ENCODE measurements around the gene DND1.
"Not testable (repeated sequence)": the region's sequence is repeated elsewhere in the genome, so short reads cannot be mapped to it uniquely, and the experiment has no call there.

DND1 gene

GRCh38 chr5:140673187-140673976 lies at the start of gene DND1:
TSS of gene DND1 (minus strand) at chr5:140673576. CDS start at chr5:140673542, 34 bp downstream.
- DNase-seq (ENCODE audit: low spot score): no peak

DNA sequence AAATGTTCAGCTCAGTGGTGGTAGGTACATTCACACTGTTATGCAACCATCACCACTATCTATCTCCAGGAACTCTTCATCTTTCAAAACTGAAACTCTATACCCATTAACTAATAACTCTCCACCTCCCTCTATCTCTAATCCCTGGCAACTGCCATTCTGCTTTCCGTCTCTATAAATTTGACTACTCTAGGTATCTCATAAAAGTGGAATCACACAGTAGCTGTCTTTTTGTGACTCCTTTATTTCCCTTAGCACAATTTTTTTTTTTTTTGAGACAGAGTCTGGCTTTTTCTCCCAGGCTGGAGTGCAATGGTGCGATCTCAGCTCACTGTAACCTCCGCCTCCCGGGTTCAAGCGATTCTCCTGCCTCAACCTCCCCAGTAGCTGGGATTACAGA lies 48.0 kb upstream of the DND1 start:
- not testable (repeated sequence) for DNase-seq (ENCODE audit: low spot score)

DNA sequence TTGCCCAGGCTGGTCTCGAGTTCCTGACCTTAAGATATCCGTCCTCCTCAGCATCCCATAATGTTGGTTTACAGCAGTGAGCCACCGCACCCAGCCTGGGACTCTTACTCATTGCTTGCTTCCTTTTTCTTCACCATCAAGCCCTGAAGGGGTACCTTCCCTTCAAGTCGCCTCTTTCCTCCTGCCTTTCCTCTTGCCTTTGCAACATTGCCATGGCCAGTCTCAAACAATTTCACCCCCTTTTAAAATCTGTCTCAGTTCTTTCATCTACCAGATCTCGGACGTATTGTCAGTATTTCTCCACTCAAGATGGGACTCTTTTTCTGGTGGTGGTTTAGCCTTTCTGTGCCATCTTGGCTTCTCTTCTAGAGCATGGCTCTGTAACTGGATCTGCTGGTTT lies 47.4 kb upstream of the DND1 start:
- not testable (repeated sequence) for DNase-seq (ENCODE audit: low spot score)

- DNase-seq (ENCODE audit: low spot score): no peak
Observed at GRCh38 chr5:140718266-140718592, 44.9 kb upstream of the DND1 start.

- not testable (repeated sequence) for DNase-seq (ENCODE audit: low spot score)
Observed at GRCh38 chr5:140716238-140716637, 42.9 kb upstream of the DND1 start.

- DNase-seq (ENCODE audit: low spot score): no peak
Observed at GRCh38 chr5:140713562-140714094, 40.3 kb upstream of the DND1 start.

- no peak for DNase-seq (ENCODE audit: low spot score)
Observed at GRCh38 chr5:140711794-140712193, 38.4 kb upstream of the DND1 start.

- DNase-seq (ENCODE audit: low spot score): peak; percentile 50
Observed at GRCh38 chr5:140710899-140711552, 37.6 kb upstream of the DND1 start.

- DNase-seq (ENCODE audit: low spot score): not testable (repeated sequence)
Observed at GRCh38 chr5:140708787-140709186, 35.4 kb upstream of the DND1 start.

DNA sequence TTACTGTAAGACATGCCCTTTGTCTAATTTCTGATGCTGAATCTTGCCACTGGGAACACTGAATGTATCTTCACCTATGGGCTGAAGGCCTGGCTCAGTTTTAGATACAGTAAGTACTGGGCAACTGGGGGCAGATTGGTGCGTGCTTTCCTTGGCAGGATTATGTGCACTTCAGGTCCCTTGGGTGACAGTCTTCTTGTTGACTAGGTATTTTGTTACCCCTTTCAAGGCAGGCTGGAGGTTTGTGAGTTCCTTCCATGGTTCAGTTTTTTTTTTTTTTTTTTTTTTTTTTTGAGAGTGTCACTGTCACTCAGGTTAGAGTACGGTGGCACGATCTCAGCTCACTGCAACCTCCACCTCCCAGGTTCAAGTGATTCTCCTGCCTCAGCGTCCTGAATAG lies 34.4 kb upstream of the DND1 start:
- DNase-seq (ENCODE audit: low spot score): no peak

- DNase-seq (ENCODE audit: low spot score): peak; percentile 94
Observed at GRCh38 chr5:140700177-140701144, 27.1 kb upstream of the DND1 start, which contains the start of gene ZMAT2. TSS of gene ZMAT2 (plus strand) at chr5:140700447. CDS start at chr5:140700461, 14 bp downstream.

- no peak for DNase-seq (ENCODE audit: low spot score)
Observed at GRCh38 chr5:140696891-140697492, 23.6 kb upstream of the DND1 start.

DNA sequence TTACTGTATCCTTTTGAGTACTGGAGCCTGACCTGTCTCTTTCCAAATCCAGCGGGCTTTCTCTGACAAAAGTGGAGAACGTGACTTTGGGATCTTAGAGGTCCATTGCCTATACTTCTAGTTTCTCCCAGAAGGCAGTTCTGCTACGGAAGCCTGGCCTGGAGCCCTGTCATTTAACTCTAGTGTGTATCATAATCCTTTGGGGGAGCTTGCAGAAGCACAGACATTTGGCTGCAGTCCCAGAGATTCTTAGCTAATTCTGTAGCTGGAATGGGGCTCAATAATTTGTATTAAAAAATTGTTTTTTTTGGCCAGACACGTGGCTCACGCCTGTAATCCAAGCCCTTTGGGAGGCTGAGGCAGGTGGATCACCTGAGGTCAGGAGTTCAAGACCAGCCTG lies 20.9 kb upstream of the DND1 start:
- no peak for DNase-seq (ENCODE audit: low spot score)

DNA sequence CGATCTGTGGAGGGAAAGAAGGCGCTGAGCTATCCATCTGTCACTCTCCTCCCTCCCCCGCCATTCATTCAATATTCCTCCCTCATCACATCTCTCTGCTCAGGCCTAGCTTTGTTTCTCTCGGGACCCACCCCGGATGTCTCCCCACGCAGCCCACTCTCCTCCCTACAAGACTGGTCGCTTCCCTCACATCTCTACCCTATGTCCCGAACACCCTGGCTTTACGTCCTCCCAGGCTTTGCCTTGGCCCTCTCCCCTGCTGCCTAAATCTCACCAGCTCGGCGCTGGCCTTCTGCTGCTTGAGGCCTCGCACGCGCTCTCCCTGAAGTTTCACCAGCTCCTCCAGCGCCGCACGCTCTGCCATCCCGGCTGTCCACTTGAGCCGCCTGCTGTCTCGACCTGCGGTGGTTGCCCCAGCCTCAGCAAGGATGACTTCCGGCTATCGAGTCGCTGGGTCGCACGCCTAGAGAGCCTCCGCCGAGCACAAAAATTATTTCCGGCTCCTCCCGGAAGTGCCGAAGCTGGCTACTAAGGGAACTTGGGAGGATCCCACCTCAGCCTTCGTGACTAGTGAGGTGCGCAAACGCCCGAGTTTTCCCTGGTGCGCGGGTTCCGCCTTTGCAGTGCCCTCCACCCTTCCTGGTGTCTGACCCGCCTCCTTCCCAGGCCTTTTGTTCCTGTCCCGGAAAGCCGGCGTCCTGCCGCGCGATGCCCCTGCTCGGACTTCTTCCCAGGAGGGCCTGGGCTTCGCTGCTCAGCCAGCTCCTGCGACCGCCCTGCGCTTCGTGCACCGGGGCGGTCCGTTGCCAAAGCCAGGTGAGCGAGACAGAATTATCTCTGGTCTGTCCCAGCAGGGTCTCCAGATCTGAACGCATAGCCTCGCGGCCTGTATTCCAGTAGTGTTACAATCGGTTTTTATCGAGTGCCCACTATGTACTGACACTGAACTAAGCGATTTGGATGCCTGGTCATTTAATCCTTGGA lies 17.9 kb upstream of the DND1 start, which contains the start of the genes HARS1 and HARS2:
Gene HARS1, minus strand, starts transcription at position 430 of the 984 bp plus-strand sequence. Its CDS starts 66 bp downstream, at position 364.
Gene HARS2, plus strand, starts transcription at position 515 of the 984 bp plus-strand sequence. Its CDS starts 194 bp downstream, at position 709.
- peak; percentile 86 for DNase-seq (ENCODE audit: low spot score)

GRCh38 chr5:140690376-140690932 lies 17.1 kb upstream of the DND1 start:
- no peak for DNase-seq (ENCODE audit: low spot score)

DNA sequence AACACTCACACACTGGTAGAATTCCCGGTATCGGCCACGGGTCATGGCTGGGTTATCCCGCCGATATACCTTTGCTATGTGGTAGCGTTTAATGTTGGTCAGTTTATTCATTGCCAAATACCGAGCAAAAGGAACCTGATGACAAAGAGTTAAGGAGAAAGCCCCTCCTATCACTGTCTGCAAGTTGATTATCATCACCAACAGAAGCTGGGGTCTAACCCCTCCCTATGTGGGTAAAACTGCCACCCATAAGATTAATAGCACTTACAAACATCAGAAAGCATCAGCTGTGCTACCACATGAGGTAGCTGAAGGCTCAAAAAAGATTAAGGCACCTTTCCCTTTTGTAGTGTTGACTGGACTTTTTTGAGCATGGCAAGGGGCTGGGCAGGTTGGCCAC lies 5.6 kb upstream of the DND1 start:
- DNase-seq (ENCODE audit: low spot score): no peak

DNA sequence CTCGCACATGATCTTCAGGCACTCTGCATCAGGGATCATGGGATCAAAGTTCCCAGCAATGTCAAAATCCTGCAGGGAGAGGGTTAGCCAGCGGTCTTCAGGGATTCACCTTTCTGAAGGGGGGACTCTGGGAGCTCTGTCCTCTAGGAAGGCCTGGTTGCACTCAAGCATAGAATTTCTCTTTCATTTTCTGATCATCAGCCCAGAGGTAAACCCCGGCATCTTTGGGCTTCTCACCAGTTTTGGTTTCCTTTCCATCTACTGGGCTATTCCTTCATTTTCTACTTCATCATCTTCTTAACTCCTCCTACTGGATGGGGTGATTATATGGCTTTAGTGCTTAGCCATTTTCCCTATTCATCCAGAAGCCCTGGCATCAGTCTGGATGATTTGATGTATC lies 4.6 kb upstream of the DND1 start:
- no peak for DNase-seq (ENCODE audit: low spot score)

DNA sequence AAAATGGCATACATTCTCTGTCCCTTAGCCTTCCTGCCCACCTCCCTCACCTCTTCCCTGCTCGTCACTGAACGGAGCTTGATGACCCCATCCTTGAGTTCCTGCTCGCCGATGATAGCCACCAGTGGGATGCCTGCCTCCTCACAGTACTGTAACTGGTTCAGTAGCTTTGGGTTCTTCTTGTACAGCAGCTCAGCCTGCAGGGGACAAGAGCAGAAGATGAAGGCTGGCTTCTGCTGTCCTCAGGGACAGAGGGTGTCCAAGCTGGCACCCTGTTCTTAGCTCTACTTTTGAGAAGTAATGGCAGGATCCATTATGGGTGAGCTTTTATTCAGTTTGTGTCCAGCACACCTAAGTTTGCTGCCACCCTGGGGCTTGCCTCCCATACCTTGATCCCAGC lies 1.3 kb upstream of the DND1 start:
- DNase-seq (ENCODE audit: low spot score): no peak

DNA sequence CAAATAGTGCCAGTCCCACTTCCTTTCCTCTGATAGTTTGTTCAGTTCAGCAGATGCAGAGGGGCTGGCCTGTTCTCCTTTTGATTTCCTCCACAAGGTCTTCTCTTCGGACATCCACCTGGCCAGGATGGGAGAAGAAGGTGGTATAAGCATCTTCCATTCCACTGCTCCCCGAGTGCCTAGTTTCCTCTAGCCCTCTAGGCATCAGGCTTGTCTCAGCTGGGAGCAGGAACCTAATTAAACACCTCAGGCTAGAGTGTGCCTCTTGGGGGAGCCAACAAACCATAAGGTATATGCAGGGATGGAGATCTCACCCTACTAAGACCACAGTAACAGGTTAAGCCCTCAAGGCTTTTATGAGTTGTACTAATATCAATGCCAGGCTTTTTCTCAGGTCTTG lies 835 bp upstream of the DND1 start:
- DNase-seq (ENCODE audit: low spot score): no peak

Data from germinal center (tissue), 1 donor.